ENCODE measurements around the gene IGFBP7.

DNA sequence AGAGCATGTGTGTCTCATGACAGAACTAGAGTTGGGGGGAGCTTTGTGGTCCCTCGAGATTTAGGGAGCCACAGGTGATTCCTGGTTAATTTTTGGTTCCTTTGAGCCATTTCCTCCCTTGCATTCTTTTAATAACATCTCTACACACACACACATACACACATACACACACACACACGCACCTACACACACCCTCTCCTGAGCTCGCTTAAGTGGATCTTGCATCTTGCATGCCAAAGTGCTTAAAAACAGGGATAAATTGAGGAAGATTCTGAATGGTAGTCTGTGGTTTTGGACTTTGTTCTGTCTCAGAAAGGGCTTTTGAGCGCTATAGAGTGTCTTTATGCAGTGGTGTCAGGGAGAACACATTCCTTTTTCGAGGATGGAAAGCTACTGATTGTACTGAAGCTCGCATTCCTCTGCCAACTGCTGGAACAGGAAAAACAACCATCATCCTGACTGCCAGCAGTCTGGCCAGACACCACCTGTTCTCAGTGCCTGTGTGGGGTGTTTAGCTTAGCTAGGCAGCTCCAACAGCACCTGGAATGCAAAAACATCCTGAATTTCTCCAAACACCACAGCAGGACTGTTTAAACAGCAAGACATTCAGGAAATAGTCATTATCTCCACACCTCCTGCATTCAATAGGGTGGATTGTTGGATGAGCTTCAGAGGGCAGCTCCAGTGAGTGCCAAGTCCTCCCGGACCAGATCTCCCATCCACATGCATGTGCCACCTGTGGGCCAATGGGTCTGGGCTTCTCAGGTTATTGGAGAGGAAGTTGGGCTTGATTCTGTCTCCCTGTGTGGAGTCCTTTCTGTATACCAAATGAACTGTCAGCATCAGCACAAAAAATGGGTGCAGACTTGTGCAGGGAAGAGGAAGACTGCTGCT is 21.9 kb upstream of the IGFBP7 start:
- TF ChIP-seq, protein P1, sequence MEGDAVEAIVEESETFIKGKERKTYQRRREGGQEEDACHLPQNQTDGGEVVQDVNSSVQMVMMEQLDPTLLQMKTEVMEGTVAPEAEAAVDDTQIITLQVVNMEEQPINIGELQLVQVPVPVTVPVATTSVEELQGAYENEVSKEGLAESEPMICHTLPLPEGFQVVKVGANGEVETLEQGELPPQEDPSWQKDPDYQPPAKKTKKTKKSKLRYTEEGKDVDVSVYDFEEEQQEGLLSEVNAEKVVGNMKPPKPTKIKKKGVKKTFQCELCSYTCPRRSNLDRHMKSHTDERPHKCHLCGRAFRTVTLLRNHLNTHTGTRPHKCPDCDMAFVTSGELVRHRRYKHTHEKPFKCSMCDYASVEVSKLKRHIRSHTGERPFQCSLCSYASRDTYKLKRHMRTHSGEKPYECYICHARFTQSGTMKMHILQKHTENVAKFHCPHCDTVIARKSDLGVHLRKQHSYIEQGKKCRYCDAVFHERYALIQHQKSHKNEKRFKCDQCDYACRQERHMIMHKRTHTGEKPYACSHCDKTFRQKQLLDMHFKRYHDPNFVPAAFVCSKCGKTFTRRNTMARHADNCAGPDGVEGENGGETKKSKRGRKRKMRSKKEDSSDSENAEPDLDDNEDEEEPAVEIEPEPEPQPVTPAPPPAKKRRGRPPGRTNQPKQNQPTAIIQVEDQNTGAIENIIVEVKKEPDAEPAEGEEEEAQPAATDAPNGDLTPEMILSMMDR (IDR thresholded peaks at IDR 0.05) = no peak
- TF ChIP-seq POLR2A (IDR thresholded peaks at IDR 0.05) = no peak
- TF ChIP-seq POLR2AphosphoS5 (IDR thresholded peaks at IDR 0.05; ENCODE audit: insufficient read depth in 1 of 2, low read depth in 1 of 2) = no peak

All from vagina (tissue), 2 donors.